WI38 (cell line): ENCODE results near the gene NMRAL1.
A peak's percentile ranks its signal among the peaks of the same experiment; 100 is the strongest.

Experiments
- H3K4me3 ChIP-seq: 2 replicates; pipeline ENCODE4 v1.5.1; 2011; ENCODE audit warnings: low read depth, mild to moderate bottlenecking, control low read depth, low read length
- TF ChIP-seq, protein P1 (sequence below): IDR thresholded peaks from 2 replicates; pipeline ENCODE4 v1.5.1; 2012; ENCODE audit warnings: low read depth, mild to moderate bottlenecking, control low read depth, low read length

NMRAL1 gene

GRCh38 chr16:4435337-4436067, 38.9 kb downstream of the NMRAL1 start:
- TF ChIP-seq, protein P1, sequence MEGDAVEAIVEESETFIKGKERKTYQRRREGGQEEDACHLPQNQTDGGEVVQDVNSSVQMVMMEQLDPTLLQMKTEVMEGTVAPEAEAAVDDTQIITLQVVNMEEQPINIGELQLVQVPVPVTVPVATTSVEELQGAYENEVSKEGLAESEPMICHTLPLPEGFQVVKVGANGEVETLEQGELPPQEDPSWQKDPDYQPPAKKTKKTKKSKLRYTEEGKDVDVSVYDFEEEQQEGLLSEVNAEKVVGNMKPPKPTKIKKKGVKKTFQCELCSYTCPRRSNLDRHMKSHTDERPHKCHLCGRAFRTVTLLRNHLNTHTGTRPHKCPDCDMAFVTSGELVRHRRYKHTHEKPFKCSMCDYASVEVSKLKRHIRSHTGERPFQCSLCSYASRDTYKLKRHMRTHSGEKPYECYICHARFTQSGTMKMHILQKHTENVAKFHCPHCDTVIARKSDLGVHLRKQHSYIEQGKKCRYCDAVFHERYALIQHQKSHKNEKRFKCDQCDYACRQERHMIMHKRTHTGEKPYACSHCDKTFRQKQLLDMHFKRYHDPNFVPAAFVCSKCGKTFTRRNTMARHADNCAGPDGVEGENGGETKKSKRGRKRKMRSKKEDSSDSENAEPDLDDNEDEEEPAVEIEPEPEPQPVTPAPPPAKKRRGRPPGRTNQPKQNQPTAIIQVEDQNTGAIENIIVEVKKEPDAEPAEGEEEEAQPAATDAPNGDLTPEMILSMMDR = no peak
- no peak overlapping the region for H3K4me3 ChIP-seq

- TF ChIP-seq, protein P1 = no peak
- no peak overlapping the region for H3K4me3 ChIP-seq
Measured at GRCh38 chr16:4433914-4434787, 40.3 kb downstream of the NMRAL1 start.

- TF ChIP-seq, protein P1 = no peak
- H3K4me3 ChIP-seq = no peak overlapping the region
Measured at GRCh38 chr16:4433228-4433627, 41.2 kb downstream of the NMRAL1 start.

GRCh38 chr16:4431023-4431422, 43.4 kb downstream of the NMRAL1 start:
- no peak overlapping the region for H3K4me3 ChIP-seq
- TF ChIP-seq, protein P1 = no peak

DNA sequence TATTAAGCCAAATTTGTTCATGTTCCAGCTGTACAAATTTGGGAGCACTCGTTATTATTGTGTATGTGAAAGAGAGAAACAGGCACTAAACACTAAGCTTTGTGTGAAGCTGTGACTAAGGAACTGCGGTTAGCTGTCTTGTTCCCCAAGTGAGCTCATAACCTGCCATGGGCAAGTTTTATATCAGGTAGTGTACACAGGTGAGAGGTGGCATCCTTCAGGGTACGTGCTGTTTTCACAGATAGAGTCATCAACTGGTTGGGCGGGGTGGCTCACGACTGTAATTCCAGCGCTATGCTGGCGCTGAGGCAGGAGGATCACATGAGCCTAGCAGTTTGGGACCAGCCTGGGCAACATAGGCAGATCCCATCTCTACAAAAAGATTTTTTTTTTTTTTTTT, 45.9 kb downstream of the NMRAL1 start:
- TF ChIP-seq, protein P1 = no peak
- H3K4me3 ChIP-seq = no peak overlapping the region

DNA sequence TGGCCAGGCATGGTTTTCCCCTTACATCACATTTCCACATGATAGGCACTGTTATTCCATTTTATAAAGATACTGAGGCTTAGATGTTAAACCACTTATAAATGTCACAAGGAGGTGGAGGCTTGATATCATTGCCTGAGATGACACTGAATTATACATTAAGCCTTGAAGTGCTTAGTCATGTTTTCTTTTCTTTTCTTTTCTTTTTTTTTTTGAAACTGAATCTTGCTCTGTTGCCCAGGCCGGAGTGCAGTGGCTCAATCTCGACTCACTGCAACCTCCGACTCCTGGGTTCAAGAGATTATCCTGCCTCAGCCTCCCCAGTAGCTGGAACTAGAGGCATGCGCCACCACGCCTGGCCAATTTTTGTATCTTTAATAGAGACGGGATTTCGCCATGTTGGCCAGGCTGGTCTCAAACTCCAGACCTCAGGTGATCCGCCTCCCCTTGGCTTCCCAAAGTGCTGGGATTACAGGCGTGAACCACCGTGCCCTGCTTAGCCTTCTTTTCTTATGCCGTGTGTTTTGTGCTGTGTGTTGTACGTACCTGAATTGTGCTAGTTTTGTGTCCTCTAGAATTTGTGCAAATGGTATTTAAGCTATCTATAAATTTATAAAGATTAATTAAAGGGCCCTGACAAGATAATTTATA, 47.6 kb downstream of the NMRAL1 start:
- TF ChIP-seq, protein P1 = no peak
- peak overlapping the region; percentile 84 for H3K4me3 ChIP-seq
